Activated CD8-positive, alpha-beta memory T cell treated with anti-CD3 and anti-CD28 coated beads, Interleukin-2, amount 50 U/mL, for 1 hour (primary cell): Measurements from ENCODE around the gene CCDC141.

ENCODE experiments used
- DNase-seq: peaks from one replicate; pipeline ENCODE4 v3.0.0-alpha.2; 2020; ENCODE audit errors: extremely low read depth

CCDC141 gene

GRCh38 chr2:178829299-178829960 is 220.5 kb downstream of the CCDC141 start:
- no peak for DNase-seq

- no peak for DNase-seq
These were observed 221.5 kb downstream of the CCDC141 start for GRCh38 chr2:178828486-178828881.

GRCh38 chr2:178827739-178828485 is 222.0 kb downstream of the CCDC141 start:
- DNase-seq = no peak

GRCh38 chr2:178827111-178827510 is 222.8 kb downstream of the CCDC141 start:
- no peak for DNase-seq

- DNase-seq = no peak
These were observed 224.8 kb downstream of the CCDC141 start for GRCh38 chr2:178825183-178825582.

GRCh38 chr2:178824181-178824580 is 225.8 kb downstream of the CCDC141 start:
- no peak for DNase-seq

GRCh38 chr2:178819992-178820391 is 229.9 kb downstream of the CCDC141 start:
- DNase-seq = no peak

- DNase-seq = no peak
These were observed 230.6 kb downstream of the CCDC141 start for GRCh38 chr2:178819147-178819875.

GRCh38 chr2:178811901-178812300 is 238.0 kb downstream of the CCDC141 start:
- no peak for DNase-seq

GRCh38 chr2:178811045-178811444 is 238.9 kb downstream of the CCDC141 start:
- DNase-seq = no peak

- DNase-seq = no peak
These were observed 239.5 kb downstream of the CCDC141 start for GRCh38 chr2:178810422-178810821.

GRCh38 chr2:178807227-178808008 is 242.5 kb downstream of the CCDC141 start, which contains the start of gene TTN:
Gene TTN (minus strand): TSS chr2:178807423. CDS start chr2:178804642, 2,781 bp downstream.
- DNase-seq = no peak

- no peak for DNase-seq
These were observed 243.4 kb downstream of the CCDC141 start for GRCh38 chr2:178806543-178806942.

- no peak for DNase-seq
These were observed 244.5 kb downstream of the CCDC141 start for GRCh38 chr2:178805457-178805856.

GRCh38 chr2:178804791-178805190 is 245.1 kb downstream of the CCDC141 start:
- no peak for DNase-seq

- DNase-seq = no peak
These were observed 249.4 kb downstream of the CCDC141 start for GRCh38 chr2:178800510-178800909.

- DNase-seq = no peak
These were observed 250.6 kb downstream of the CCDC141 start for GRCh38 chr2:178799305-178799704.

GRCh38 chr2:178796079-178796677 is 253.8 kb downstream of the CCDC141 start:
- DNase-seq = no peak

- DNase-seq = no peak
These were observed 262.0 kb downstream of the CCDC141 start for GRCh38 chr2:178787934-178788333.

- no peak for DNase-seq
These were observed 262.8 kb downstream of the CCDC141 start for GRCh38 chr2:178787155-178787554.

GRCh38 chr2:178783889-178784288 is 266.0 kb downstream of the CCDC141 start:
- DNase-seq = no peak
